ENCODE results near the gene CAV1. TPM values are rescaled to one million over a fixed set of nuclear protein-coding genes. Genes with fewer than 3 reads are reported as not detected.

CAV1 gene
- total and polyA plus RNA-seq, 7 donors, result 8.8 to 857 (median 328) TPM

GRCh38 chr7:116593359-116594075, 68.7 kb downstream of the CAV1 start:
- no peak for DNase-seq
- intact Hi-C loops (cut with DNase I), result loop anchor here (2.0 kb wide), 1 partner anchor 215 kb away; no protein-coding TSS in a partner anchor
- 42 to 60% methylated on average over 5 of the region's 5 CpGs for WGBS, 2 donors

GRCh38 chr7:116595063-116595462, 70.2 kb downstream of the CAV1 start:
- TF ChIP-seq POLR2AphosphoS5 (IDR thresholded peaks at IDR 0.05) (no peak), CTCF (IDR thresholded peaks at IDR 0.05) (no peak), POLR2A (IDR thresholded peaks at IDR 0.05) (no peak), EP300 (IDR thresholded peaks at IDR 0.05) (no peak)
- Histone ChIP-seq H3K27ac (no peak overlapping the region), H3K4me3 (no peak overlapping the region), H3K27me3 (no peaks in the 10 kb centered on the region), H3K36me3 (no peaks in the 10 kb centered on the region), H3K4me1 (peaks cover 0 to 10% (median 0%) of the 10 kb centered on the region in 4 donors), H3K9me3 (no peaks in the 10 kb centered on the region)
- 96% methylated on average over 9 of the region's 9 CpGs for WGBS, 2 donors
- intact Hi-C loops (cut with DNase I), result no loop called here
- DNase-seq, result no peak

More at GRCh38 chr7:116593359-116594075, 68.7 kb downstream of the CAV1 start:
- Histone ChIP-seq H3K36me3 (no peaks in the 10 kb centered on the region), H3K27me3 (no peaks in the 10 kb centered on the region), H3K4me3 (no peak overlapping the region), H3K27ac (no peak overlapping the region), H3K9me3 (no peaks in the 10 kb centered on the region), H3K4me1 (peaks cover 0 to 17% (median 7%) of the 10 kb centered on the region in 4 donors)
- TF ChIP-seq EP300 (IDR thresholded peaks at IDR 0.05) (no peak), POLR2AphosphoS5 (IDR thresholded peaks at IDR 0.05) (no peak), POLR2A (IDR thresholded peaks at IDR 0.05) (no peak), CTCF (IDR thresholded peaks at IDR 0.05) (no peak)

- H3K27ac ChIP-seq, result no peak overlapping the region
- WGBS, 2 donors, result 88 to 89% methylated on average over 6 of the region's 6 CpGs
- intact Hi-C loops (cut with DNase I), result no loop called here
- H3K36me3 ChIP-seq, result no peaks in the 10 kb centered on the region
- TF ChIP-seq POLR2AphosphoS5 (IDR thresholded peaks at IDR 0.05), result no peak
- no peak for TF ChIP-seq POLR2A (IDR thresholded peaks at IDR 0.05)
- TF ChIP-seq CTCF (IDR thresholded peaks at IDR 0.05), result no peak
- TF ChIP-seq EP300 (IDR thresholded peaks at IDR 0.05), result no peak
- H3K4me1 ChIP-seq, result peaks cover 0 to 7% (median 4%) of the 10 kb centered on the region in 4 donors
- DNase-seq, result no peak
- no peak overlapping the region for H3K4me3 ChIP-seq
- H3K27me3 ChIP-seq, result no peaks in the 10 kb centered on the region
- H3K9me3 ChIP-seq, result no peaks in the 10 kb centered on the region
Measured at GRCh38 chr7:116597384-116597783, 72.5 kb downstream of the CAV1 start.

- TF ChIP-seq POLR2AphosphoS5 (IDR thresholded peaks at IDR 0.05), result no peak
- no peak for TF ChIP-seq POLR2A (IDR thresholded peaks at IDR 0.05)
- no peak for TF ChIP-seq EP300 (IDR thresholded peaks at IDR 0.05)
- no peak for TF ChIP-seq CTCF (IDR thresholded peaks at IDR 0.05)
- no peak for DNase-seq
- Histone ChIP-seq H3K27me3 (no peaks in the 10 kb centered on the region), H3K9me3 (no peaks in the 10 kb centered on the region), H3K36me3 (no peaks in the 10 kb centered on the region), H3K27ac (no peak overlapping the region), H3K4me3 (no peak overlapping the region), H3K4me1 (peaks cover 0 to 7% (median 4%) of the 10 kb centered on the region in 4 donors)
- 88 to 92% methylated on average over 5 of the region's 5 CpGs for WGBS, 2 donors
- intact Hi-C loops (cut with DNase I), result no loop called here
Measured at GRCh38 chr7:116598278-116598677, 73.4 kb downstream of the CAV1 start.
